Measurements from ENCODE around the gene RABGAP1.

DNA sequence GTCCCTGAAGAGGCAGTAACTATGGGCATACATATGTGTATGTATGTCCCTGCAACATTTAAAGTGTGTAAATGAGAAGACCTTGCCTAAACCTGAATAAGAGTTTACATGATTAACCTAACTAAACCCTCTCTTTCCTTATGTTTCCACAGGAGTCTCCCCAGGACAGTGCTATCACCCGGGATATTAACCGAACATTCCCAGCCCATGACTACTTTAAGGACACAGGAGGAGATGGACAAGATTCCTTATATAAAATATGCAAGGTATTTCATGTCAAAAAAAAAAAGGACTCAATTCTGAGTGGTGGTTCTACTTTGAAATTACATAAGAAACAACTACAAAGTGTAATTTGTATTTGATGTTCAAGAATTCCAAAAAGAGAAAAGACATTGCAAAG lies 124.4 kb downstream of the RABGAP1 start:
- TF ChIP-seq, protein P1, sequence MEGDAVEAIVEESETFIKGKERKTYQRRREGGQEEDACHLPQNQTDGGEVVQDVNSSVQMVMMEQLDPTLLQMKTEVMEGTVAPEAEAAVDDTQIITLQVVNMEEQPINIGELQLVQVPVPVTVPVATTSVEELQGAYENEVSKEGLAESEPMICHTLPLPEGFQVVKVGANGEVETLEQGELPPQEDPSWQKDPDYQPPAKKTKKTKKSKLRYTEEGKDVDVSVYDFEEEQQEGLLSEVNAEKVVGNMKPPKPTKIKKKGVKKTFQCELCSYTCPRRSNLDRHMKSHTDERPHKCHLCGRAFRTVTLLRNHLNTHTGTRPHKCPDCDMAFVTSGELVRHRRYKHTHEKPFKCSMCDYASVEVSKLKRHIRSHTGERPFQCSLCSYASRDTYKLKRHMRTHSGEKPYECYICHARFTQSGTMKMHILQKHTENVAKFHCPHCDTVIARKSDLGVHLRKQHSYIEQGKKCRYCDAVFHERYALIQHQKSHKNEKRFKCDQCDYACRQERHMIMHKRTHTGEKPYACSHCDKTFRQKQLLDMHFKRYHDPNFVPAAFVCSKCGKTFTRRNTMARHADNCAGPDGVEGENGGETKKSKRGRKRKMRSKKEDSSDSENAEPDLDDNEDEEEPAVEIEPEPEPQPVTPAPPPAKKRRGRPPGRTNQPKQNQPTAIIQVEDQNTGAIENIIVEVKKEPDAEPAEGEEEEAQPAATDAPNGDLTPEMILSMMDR (IDR thresholded peaks at IDR 0.05) = no peak
- TF ChIP-seq POLR2AphosphoS5 (IDR thresholded peaks at IDR 0.05) = no peak
- no peak for TF ChIP-seq POLR2A (IDR thresholded peaks at IDR 0.05)
